ENCODE measurements around the gene SECISBP2. TPM values are rescaled to one million over a fixed set of nuclear protein-coding genes. Genes with fewer than 3 reads are reported as not detected.
A peak's percentile ranks its signal among the peaks of the same experiment; 100 is the strongest.

Gene SECISBP2
- total and polyA plus RNA-seq, 2 of the 13 experiments (the other 11 are each of a cell fraction or from before 2014, with no cell fraction given) = 32.4 to 38.0 TPM

DNA sequence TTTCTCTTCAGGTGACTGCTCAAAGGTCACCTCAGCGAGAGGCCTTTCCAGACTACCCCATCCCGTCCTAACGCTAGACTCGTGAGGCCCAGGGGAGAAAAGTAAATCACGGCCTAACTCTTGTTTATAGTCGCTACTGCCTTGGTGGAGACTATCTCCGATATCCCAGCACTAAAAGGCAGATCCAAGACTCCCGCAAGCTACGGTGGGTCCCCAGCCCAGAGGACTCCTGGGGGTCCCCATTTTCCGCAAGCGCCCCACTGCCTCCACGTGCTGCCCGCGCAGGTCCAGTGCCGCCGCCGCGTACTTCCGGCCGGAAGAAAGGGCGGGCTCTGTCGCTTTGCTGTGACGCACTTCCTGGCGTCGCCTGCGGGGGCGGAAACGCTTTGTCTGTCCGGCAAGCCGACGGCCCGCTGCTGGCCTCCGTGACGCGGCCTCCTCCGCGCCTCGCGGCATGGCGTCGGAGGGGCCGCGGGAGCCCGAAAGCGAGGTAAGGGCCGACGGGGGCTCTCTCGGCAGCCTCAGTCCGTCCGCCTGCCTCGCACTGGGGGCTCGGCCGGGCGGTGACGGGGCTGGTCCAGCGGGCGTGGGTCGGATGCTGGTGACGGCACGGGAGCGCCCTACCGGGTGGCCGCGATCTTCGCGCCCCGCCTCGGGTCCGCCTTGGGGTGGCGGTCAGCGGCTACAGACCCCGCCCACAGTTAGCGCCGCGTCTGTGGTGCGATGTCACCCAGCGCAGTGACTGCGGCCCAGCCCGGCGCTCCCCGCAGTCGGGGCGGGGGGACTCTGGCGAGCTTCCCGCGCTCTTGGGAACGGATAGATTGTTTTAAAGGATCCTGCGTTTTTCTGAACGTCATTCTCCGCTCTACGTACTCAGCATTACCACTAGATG, at the start of gene SECISBP2 (continued):
- TF ChIP-seq, protein P1, sequence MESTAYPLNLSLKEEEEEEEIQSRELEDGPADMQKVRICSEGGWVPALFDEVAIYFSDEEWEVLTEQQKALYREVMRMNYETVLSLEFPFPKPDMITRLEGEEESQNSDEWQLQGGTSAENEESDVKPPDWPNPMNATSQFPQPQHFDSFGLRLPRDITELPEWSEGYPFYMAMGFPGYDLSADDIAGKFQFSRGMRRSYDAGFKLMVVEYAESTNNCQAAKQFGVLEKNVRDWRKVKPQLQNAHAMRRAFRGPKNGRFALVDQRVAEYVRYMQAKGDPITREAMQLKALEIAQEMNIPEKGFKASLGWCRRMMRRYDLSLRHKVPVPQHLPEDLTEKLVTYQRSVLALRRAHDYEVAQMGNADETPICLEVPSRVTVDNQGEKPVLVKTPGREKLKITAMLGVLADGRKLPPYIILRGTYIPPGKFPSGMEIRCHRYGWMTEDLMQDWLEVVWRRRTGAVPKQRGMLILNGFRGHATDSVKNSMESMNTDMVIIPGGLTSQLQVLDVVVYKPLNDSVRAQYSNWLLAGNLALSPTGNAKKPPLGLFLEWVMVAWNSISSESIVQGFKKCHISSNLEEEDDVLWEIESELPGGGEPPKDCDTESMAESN (CRISPR knock-in tag; conservative IDR thresholded peaks at IDR 0.05) = peak; percentile 98
- TF ChIP-seq, protein P2, sequence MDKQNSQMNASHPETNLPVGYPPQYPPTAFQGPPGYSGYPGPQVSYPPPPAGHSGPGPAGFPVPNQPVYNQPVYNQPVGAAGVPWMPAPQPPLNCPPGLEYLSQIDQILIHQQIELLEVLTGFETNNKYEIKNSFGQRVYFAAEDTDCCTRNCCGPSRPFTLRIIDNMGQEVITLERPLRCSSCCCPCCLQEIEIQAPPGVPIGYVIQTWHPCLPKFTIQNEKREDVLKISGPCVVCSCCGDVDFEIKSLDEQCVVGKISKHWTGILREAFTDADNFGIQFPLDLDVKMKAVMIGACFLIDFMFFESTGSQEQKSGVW (CRISPR knock-in tag; IDR thresholded peaks at IDR 0.05; ENCODE audit: borderline replicate concordance) = 0 out of 2 replicates have a peak, but pooled peaks have one; percentile 62
- TF ChIP-seq ZBTB4 (CRISPR knock-in tag; IDR thresholded peaks at IDR 0.05; ENCODE audit: borderline replicate concordance) (peak; percentile 62; the same call in 1 of the 2 replicates), TRAFD1 (CRISPR knock-in tag; IDR thresholded peaks at IDR 0.05; ENCODE audit: borderline replicate concordance) (0 out of 2 replicates have a peak, but pooled peaks have one; percentile 58), TCF7 (IDR thresholded peaks at IDR 0.05; ENCODE audit: low read depth) (peak; percentile 17; the same call in 1 of the 2 replicates), ZNF749 (CRISPR knock-in tag; IDR thresholded peaks at IDR 0.05; ENCODE audit: borderline replicate concordance) (peak; percentile 72), KAT2B (IDR thresholded peaks at IDR 0.05; ENCODE audit: borderline replicate concordance, low read depth, low read length) (no peak), NFKB2 (CRISPR knock-in tag; IDR thresholded peaks at IDR 0.05; ENCODE audit: borderline replicate concordance) (peak; percentile 97; the same call in 1 of the 2 replicates), ZIK1 (CRISPR knock-in tag; IDR thresholded peaks at IDR 0.05; ENCODE audit: borderline replicate concordance, low read depth) (no peak), ZNF326 (CRISPR knock-in tag; IDR thresholded peaks at IDR 0.05; ENCODE audit: borderline replicate concordance) (no peak), YEATS2 (CRISPR knock-in tag; IDR thresholded peaks at IDR 0.05; ENCODE audit: borderline replicate concordance) (peak; percentile 95), ZNF34 (CRISPR knock-in tag; IDR thresholded peaks at IDR 0.05; ENCODE audit: borderline replicate concordance) (no peak; the same call in 1 of the 2 replicates), TAF1 (CRISPR knock-in tag; IDR thresholded peaks at IDR 0.05) (peak; percentile 82)
- TF ChIP-seq, protein P3, sequence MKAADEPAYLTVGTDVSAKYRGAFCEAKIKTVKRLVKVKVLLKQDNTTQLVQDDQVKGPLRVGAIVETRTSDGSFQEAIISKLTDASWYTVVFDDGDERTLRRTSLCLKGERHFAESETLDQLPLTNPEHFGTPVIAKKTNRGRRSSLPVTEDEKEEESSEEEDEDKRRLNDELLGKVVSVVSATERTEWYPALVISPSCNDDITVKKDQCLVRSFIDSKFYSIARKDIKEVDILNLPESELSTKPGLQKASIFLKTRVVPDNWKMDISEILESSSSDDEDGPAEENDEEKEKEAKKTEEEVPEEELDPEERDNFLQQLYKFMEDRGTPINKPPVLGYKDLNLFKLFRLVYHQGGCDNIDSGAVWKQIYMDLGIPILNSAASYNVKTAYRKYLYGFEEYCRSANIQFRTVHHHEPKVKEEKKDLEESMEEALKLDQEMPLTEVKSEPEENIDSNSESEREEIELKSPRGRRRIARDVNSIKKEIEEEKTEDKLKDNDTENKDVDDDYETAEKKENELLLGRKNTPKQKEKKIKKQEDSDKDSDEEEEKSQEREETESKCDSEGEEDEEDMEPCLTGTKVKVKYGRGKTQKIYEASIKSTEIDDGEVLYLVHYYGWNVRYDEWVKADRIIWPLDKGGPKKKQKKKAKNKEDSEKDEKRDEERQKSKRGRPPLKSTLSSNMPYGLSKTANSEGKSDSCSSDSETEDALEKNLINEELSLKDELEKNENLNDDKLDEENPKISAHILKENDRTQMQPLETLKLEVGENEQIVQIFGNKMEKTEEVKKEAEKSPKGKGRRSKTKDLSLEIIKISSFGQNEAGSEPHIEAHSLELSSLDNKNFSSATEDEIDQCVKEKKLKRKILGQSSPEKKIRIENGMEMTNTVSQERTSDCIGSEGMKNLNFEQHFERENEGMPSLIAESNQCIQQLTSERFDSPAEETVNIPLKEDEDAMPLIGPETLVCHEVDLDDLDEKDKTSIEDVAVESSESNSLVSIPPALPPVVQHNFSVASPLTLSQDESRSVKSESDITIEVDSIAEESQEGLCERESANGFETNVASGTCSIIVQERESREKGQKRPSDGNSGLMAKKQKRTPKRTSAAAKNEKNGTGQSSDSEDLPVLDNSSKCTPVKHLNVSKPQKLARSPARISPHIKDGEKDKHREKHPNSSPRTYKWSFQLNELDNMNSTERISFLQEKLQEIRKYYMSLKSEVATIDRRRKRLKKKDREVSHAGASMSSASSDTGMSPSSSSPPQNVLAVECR (CRISPR knock-in tag; IDR thresholded peaks at IDR 0.05; ENCODE audit: borderline replicate concordance) = peak; percentile 98
